GM12891 (cell line): ENCODE results near the gene PDK3.

Experiments
- POLR2A ChIP-seq: IDR thresholded peaks from 2 replicates; pipeline ENCODE4 v1.6.1; 2011; ENCODE audit warnings: low read depth, low read length, control low read depth
- POLR2AphosphoS5 ChIP-seq: IDR thresholded peaks from 2 replicates; pipeline ENCODE4 v1.6.1; 2011; ENCODE audit warnings: low read depth, low read length, control low read depth
- SPI1 ChIP-seq: IDR thresholded peaks from 2 replicates; pipeline ENCODE4 v1.6.1; 2011; ENCODE audit warnings: low read depth, low read length, control low read depth
- TAF1 ChIP-seq: IDR thresholded peaks from 2 replicates; pipeline ENCODE4 v1.6.1; 2011; ENCODE audit warnings: low read depth, low read length, control low read depth

DNA sequence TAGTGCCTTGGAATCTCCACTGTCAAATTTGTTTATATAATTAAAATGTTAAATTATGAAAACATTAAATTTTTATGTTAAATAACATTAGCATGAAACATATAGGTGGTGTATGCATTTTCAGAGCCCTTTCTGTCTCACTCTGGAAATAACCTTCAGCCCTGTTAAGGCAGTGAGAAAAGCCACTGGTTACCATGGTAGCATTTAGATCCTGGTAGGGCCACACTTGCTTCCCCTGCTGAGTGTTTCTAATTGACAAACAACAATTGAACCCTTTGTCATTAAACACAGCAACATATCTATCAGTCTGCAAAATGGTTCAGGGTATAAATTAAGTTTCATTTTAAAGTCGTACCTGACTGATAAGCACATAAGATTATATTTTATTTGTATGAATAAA is 63.5 kb downstream of the PDK3 start:
- TF ChIP-seq POLR2AphosphoS5 (no peak), POLR2A (no peak), TAF1 (no peak), SPI1 (no peak)
